Sigmoid colon (tissue), 7 donors: Measurements from ENCODE around the gene PRDX5. TPM values are rescaled to one million over a fixed set of nuclear protein-coding genes. Genes with fewer than 3 reads are reported as not detected.
A peak's percentile ranks its signal among the peaks of the same experiment; 100 is the strongest.

Experiments
- DNase-seq: peaks from one replicate; pipeline ENCODE4 v3.0.0-alpha.2; 2019
- H3K27ac ChIP-seq, 4 donors: fragments of 200-600 bp; sonication (generic); one replicate each; pipeline ENCODE4 v1.5.1; 2016 to 2019; ENCODE audit warnings: mild to moderate bottlenecking in 1 of 4
- H3K27me3 ChIP-seq, 3 donors: fragments of 200-600 bp; sonication (generic); one replicate each; pipeline ENCODE4 v1.5.1; 2019; ENCODE audit warnings: mild to moderate bottlenecking in 1 of 3
- H3K36me3 ChIP-seq, 4 donors: fragments of 200-600 bp; sonication (generic); one replicate each; pipeline ENCODE4 v1.5.1; 2016 to 2019
- H3K4me1 ChIP-seq, 4 donors: fragments of 200-600 bp; sonication (generic); one replicate each; pipeline ENCODE4 v1.5.1; 2017 to 2019
- H3K4me3 ChIP-seq, 4 donors: fragments of 200-600 bp; sonication (generic); one replicate each; pipeline ENCODE4 v1.5.1; 2017 to 2019; ENCODE audit warnings: mild to moderate bottlenecking in 2 of 4, moderate library complexity in 1 of 4
- H3K9me3 ChIP-seq, 4 donors: fragments of 200-600 bp in 3 of 4; sonication (generic) in 3 of 4; one replicate each; pipeline versions ENCODE4 v1.5.1 to v1.6.1; 2013 to 2019
- CTCF ChIP-seq, 4 experiments: fragments of 450-650 bp in 3 of 4; fragments of 200-600 bp in 1 of 4; IDR thresholded peaks; one replicate each; pipeline ENCODE4 v1.5.1; 2016 to 2019; ENCODE audit warnings: antibody characterized with exemption in 4 of 4, mild to moderate bottlenecking in 3 of 4, moderate library complexity in 2 of 4
- EP300 ChIP-seq, 4 donors: sonication (generic); formaldehyde crosslinking; IDR thresholded peaks; one replicate each; pipeline ENCODE4 v1.6.1; 2017; ENCODE audit warnings: antibody characterized with exemption in 4 of 4
- POLR2A ChIP-seq, 2 donors: fragments of 450-650 bp; IDR thresholded peaks; one replicate each; pipeline ENCODE4 v1.6.1; 2016; ENCODE audit warnings: antibody characterized with exemption in 2 of 2, mild to moderate bottlenecking in 2 of 2, moderate library complexity in 2 of 2
- POLR2AphosphoS5 ChIP-seq, 4 donors: sonication (generic); formaldehyde crosslinking; IDR thresholded peaks; one replicate each; pipeline ENCODE4 v1.6.1; 2017; ENCODE audit warnings: antibody characterized with exemption in 4 of 4
- WGBS, 2 donors: extraction: QIAGEN DNeasy Blood & Tissue Kit; methylation state at CpG; one replicate each; pipeline ENCODE4 v1.1.7; 2013; 5-methylcytosine and 5-hydroxymethylcytosine counted together
- intact Hi-C: fragments of 100-400 bp; cut with DNase I; formaldehyde crosslinking; loops from one replicate; pipeline ENCODE4 v1.15.1; 2023
- polyA plus RNA-seq, 3 donors: library from polyadenylated mRNA; stranded (reverse); fragments of 200-250 nt; gene quantifications; one replicate each; pipeline ENCODE4 v1.2.3, GENCODE V29; 2013
- total RNA-seq, 4 donors: library from RNA; depleted of rRNA; stranded (reverse); fragments of >200 nt; gene quantifications; one replicate each; pipeline ENCODE4 v1.1.0, GENCODE V29; 2016
- donor health status: healthy with polysubstance abuse.
- donor health status: Bipolar disorder and iron deficiency.
- donor health status: healthy.

Gene PRDX5
- total and polyA plus RNA-seq, 7 donors: 169 to 1,045 (median 269) TPM

- no peaks in the 10 kb centered on the region for H3K9me3 ChIP-seq
- no peak overlapping the region for H3K27ac ChIP-seq
- no peak for DNase-seq
- H3K4me1 ChIP-seq: peaks cover 0 to 9% (median 3%) of the 10 kb centered on the region in 4 donors
- H3K36me3 ChIP-seq: peaks cover 0 to 4% (median 0%) of the 10 kb centered on the region in 4 donors
- TF ChIP-seq POLR2AphosphoS5 (IDR thresholded peaks at IDR 0.05) (no peak), CTCF (IDR thresholded peaks at IDR 0.05) (no peak), POLR2A (IDR thresholded peaks at IDR 0.05) (no peak), EP300 (IDR thresholded peaks at IDR 0.05) (no peak)
- no peaks in the 10 kb centered on the region for H3K27me3 ChIP-seq
- intact Hi-C loops: no loop called here
- WGBS, 2 donors: 49 to 79% methylated on average over 2 of the region's 2 CpGs
- H3K4me3 ChIP-seq: no peak overlapping the region
These were observed 9.5 kb downstream of the PRDX5 start for GRCh38 chr11:64327375-64327774.

GRCh38 chr11:64327993-64328392 lies 10.1 kb downstream of the PRDX5 start:
- Histone ChIP-seq H3K9me3 (no peaks in the 10 kb centered on the region), H3K27ac (no peak overlapping the region), H3K27me3 (no peaks in the 10 kb centered on the region), H3K36me3 (no peaks in the 10 kb centered on the region), H3K4me1 (peaks cover 0 to 9% (median 3%) of the 10 kb centered on the region in 4 donors), H3K4me3 (no peak overlapping the region)
- intact Hi-C loops: no loop called here
- WGBS, 2 donors: 16 to 68% methylated on average over 3 of the region's 3 CpGs
- TF ChIP-seq POLR2AphosphoS5 (IDR thresholded peaks at IDR 0.05) (no peak), CTCF (IDR thresholded peaks at IDR 0.05) (no peak), POLR2A (IDR thresholded peaks at IDR 0.05) (no peak), EP300 (IDR thresholded peaks at IDR 0.05) (no peak)
- DNase-seq: no peak

- H3K9me3 ChIP-seq: no peaks in the 10 kb centered on the region
- intact Hi-C loops: no loop called here
- H3K4me3 ChIP-seq: no peak overlapping the region
- no peak overlapping the region for H3K27ac ChIP-seq
- DNase-seq: no peak
- 90 to 91% methylated on average over 11 of the region's 11 CpGs for WGBS, 2 donors
- no peak for TF ChIP-seq POLR2AphosphoS5 (IDR thresholded peaks at IDR 0.05)
- no peak for TF ChIP-seq CTCF (IDR thresholded peaks at IDR 0.05)
- no peak for TF ChIP-seq POLR2A (IDR thresholded peaks at IDR 0.05)
- TF ChIP-seq EP300 (IDR thresholded peaks at IDR 0.05): no peak
- no peaks in the 10 kb centered on the region for H3K27me3 ChIP-seq
- peaks cover 0 to 9% (median 3%) of the 10 kb centered on the region in 4 donors for H3K4me1 ChIP-seq
- H3K36me3 ChIP-seq: no peaks in the 10 kb centered on the region
These were observed 13.0 kb downstream of the PRDX5 start for GRCh38 chr11:64330888-64331287.

- DNase-seq: peak; percentile 76
- no peaks in the 10 kb centered on the region for H3K27me3 ChIP-seq
- H3K4me1 ChIP-seq: peaks cover 0 to 9% (median 3%) of the 10 kb centered on the region in 4 donors
- intact Hi-C loops: no loop called here
- H3K4me3 ChIP-seq: no peak overlapping the region
- TF ChIP-seq EP300 (IDR thresholded peaks at IDR 0.05) (no peak), CTCF (IDR thresholded peaks at IDR 0.05) (peak in 1 of 4 experiments; percentile 8)
- 4 to 25% methylated on average over 20 of the region's 20 CpGs for WGBS, 2 donors
- H3K27ac ChIP-seq: no peak overlapping the region
- H3K36me3 ChIP-seq: no peaks in the 10 kb centered on the region
- no peaks in the 10 kb centered on the region for H3K9me3 ChIP-seq
These were observed 13.8 kb downstream of the PRDX5 start for GRCh38 chr11:64331569-64332371.
